Mesenteric fat pad (tissue), 1 donor: ENCODE data around the gene RAB11B. TPM values are rescaled to one million over a fixed set of nuclear protein-coding genes. Genes with fewer than 3 reads are reported as not detected.
A peak's percentile ranks its signal among the peaks of the same experiment; 100 is the strongest.
"Not testable (repeated sequence)": the region's sequence is repeated elsewhere in the genome, so short reads cannot be mapped to it uniquely, and the experiment has no call there.

Experiments
- DNase-seq: peaks from one replicate; pipeline ENCODE4 v3.0.0-alpha.2; 2020; ENCODE audit warnings: low spot score
- total RNA-seq: library from RNA; stranded (reverse); fragmentation: NEBNext Ultra II Directional; extraction: Animal tissue kit (Norgen Biotek cat#: 25700); gene quantifications from one replicate; pipeline ENCODE4 v1.2.1, GENCODE V29; 2021
- donor health status: DM: yes; HTN: yes; CAD: no.

Gene RAB11B
- total RNA-seq, 1 donor from 2014 or later = 100 TPM

DNA sequence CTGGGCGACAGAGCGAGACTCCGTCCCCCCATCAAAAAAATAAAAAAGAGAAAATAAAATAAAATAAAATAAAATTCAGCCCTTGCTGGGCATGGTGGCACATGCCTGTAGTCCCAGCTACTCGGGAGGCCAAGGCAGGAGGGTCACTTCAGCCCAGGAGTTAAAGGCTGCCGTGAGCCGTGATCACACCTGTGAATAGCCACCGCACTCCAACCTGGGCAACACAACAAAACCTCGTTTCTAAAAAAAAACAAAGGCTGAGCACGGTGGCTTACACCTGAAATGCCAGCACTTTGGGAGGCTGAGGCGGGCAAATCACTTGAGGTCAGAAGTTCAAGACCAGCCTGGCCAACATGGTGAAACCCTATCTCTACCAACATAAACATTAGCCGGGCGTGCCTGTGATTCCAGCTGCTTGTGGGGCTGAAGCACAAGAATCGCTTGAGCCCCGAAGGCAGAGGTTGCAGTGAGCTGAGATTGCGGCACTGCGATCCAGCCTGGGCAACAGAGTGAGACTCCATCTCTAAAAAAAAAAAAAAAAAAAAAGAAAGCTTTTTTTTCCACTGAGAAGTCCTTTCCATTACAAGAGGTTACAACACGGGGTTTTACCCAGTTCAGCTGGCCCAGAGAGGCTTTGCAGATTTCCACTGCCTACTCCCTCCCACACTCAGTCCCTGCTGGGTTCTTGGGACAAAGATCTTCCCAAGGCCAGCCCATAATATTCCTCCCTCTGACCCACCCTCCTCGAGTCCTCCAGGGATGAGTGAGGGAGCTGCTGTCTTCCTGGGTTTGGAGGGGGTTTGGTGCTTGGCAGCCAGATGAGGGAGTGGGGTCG, 19.8 kb upstream of the RAB11B start:
- no peak for DNase-seq

DNA sequence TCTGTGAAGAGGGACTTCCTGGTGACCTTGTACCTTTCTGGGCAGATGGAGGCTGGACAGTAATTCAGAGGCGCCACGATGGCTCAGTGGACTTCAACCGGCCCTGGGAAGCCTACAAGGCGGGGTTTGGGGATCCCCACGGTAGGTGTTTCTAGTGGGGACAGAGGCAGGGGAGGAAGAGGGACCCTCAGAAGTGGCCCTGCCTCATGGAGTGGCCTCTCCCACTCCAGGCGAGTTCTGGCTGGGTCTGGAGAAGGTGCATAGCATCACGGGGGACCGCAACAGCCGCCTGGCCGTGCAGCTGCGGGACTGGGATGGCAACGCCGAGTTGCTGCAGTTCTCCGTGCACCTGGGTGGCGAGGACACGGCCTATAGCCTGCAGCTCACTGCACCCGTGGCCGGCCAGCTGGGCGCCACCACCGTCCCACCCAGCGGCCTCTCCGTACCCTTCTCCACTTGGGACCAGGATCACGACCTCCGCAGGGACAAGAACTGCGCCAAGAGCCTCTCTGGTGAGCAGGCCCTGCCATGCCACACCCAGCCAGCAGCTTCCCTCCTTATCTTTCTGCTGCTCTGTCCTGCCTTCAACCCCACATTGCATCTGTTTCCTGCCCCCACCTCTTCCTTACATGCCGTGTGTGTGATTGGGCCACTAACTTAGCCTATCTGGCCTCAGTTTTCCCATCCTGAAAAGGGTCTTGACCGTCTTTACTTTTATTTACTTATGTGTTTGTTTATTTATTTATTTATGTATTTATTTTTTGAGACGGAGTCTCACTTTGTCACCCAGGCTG, 19.0 kb upstream of the RAB11B start:
- DNase-seq = no peak

DNA sequence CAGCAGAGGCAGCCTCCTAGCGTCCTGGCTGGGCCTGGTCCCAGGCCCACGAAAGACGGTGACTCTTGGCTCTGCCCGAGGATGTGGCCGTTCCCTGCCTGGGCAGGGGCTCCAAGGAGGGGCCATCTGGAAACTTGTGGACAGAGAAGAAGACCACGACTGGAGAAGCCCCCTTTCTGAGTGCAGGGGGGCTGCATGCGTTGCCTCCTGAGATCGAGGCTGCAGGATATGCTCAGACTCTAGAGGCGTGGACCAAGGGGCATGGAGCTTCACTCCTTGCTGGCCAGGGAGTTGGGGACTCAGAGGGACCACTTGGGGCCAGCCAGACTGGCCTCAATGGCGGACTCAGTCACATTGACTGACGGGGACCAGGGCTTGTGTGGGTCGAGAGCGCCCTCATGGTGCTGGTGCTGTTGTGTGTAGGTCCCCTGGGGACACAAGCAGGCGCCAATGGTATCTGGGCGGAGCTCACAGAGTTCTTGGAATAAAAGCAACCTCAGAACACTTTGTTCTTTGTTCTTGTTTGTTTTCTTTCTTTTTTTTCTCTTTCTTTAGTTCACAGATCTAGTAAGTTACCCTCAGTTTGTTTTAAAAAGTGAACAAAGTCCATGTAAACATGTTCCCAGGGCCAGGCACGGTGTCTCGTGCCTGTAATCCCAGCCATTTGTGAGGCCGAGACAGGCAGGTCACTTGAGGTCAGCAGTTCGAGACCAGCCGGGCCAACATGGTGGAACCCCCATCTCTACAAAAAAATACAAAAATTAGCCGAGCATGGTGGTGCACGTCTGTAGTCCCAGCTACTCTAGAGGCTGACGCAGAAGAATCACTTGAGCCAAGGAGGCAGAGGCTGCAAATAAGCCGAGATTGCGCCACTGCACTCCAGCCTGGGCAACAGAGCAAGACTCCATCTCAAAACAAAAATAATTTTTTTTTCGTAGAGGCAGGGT, 16.0 kb upstream of the RAB11B start:
- no peak for DNase-seq

DNA sequence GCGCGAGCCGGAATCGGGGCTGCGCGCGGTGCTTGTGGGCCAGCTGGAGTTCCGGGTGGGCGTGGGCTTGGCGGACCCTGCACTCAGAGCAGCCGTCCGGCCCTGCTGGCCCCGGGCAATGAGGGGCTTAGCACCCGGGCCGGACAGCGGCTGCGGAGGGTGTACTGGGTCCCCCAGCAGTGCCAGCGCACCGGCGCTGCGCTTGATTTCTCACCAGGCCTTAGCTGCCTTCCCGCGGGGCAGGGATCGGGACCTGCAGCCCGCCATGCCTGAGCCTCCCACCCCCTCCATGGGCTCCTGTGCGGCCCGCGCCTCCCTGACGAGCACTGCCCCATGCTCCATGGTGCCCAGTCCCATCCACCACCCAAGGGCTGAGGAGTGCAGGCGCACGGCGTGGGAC, 14.4 kb upstream of the RAB11B start:
- DNase-seq = not testable (repeated sequence)

DNA sequence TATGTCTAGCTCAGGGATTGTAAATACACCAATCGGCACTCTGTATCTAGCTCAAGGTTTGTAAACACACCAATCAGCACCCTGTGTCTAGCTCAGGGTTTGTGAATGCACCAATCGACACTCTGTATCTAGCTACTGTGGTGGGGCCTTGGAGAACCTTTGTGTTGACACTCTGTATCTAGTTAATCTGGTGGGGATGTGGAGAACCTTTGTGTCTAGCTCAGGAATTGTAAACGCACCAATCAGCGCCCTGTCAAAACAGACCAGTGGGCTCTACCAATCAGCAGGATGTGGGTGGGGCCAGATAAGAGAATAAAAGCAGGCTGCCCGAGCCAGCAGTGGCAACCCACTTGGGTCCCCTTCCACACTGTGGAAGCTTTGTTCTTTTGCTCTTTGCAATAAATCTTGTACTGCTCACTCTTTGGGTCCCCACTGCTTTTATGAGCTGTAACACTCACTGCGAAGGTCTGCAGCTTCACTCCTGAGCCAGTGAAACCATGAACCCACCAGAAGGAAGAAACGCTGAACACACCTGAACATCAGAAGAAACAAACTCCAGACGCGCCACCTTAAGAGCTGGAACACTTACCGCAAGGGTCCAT, 13.7 kb upstream of the RAB11B start:
- DNase-seq = not testable (repeated sequence)

DNA sequence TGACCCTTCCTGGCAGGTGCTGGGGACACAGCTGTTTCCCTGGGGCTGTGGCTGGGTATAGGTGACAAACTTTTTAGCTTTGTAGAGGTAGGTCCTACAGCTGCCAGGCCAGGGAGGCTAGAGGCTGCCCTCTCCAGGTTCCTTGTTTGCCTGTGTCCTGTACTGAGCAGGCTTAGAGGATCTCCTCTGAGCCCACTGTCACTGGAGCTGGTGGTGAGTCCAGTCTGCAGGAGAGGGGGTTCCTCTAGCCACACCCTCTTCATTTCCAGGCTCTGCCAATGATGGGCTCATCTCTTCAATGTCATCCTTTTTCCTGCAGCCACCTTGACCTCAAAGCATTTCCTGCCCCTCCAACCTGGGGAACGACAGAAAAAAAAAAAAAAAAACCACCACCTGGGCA, 12.6 kb upstream of the RAB11B start:
- DNase-seq = no peak

DNA sequence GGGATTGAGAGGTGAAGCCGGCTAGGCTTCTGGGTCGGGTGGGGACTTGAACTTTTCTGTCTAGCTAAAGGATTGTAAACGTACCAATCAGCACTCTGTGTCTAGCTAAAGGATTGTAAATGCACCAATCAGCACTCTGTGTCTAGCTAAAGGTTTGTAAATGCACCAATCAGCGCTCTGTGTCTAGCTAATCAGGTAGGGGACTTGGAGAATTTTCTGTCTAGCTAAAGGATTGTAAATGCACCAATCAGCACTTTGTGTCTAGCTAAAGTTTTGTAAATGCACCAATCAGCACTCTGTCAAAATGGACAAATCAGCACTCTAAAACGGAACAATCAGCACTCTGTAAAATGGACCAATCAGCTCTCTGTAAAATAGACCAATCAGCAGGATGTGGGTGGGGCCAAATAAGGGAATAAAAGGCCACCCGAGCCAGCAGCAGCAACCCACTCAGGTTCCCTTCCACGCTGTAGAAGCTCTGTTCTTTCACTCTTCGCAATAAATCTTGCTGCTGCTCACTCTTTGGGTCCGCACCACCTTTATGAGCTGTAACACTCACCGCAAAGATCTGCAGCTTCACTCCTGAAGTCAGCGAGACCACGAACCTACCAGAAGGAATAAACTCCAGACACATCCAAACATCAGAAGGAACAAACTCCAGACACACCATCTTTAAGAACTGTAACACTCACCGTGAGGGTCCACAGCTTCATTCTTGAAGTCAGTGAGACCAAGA, 10.8 kb upstream of the RAB11B start:
- not testable (repeated sequence) for DNase-seq

DNA sequence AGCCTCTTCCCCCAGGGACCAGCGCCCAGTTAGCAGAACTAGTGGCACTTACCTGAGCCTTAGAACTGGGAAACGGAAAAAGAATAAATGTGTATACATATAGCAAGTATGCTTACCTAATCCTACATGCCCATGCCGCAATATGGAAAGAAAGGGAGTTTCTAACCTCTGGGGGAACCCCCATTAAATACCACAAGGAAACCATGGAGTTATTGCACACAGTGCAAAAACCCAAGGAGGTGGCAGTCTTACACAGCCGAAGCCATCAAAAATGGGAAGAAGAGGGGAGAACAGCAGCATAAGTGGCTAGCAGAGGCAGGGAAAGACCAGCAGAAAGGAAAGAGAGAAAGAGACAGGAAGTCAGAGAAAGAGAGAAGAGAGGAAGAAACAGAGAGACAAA, 5.6 kb upstream of the RAB11B start:
- DNase-seq = not testable (repeated sequence)

DNA sequence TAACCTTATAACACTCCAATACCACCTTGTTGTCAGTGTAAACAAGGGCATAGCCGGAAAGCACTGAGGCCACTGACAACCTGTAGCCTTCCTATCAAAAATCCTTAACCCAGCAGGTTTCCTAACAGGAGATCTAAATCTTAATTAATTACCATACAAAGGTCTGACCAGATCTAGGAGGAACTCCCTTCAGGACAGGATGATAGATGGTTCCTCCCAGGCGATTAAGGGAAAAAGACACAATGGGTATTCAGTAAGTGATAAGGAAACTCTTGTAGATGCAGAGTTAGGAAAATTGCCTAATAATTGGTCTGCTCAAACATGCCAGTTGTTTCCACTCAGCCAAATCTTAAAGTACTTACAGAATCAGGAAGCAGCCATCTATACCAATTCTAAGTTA, 5.1 kb upstream of the RAB11B start:
- not testable (repeated sequence) for DNase-seq

DNA sequence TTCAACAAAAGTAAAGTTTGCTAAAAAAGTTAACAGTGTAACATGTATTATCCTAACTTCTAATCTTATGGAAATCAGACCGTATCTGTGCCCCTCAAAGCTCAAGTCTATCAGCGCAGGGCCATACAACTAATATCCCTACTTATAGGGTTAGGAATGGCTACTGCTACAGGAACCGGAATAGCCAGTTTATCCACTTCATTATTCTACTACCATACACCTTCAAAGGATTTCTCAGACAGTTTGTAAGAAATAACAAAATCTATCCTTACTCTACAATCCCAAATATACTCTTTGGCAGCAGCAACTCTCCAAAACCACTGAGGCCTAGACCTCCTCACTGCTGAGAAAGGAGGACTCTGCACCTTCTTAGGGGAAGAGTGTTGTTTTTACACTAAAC, 4.6 kb upstream of the RAB11B start:
- DNase-seq = not testable (repeated sequence)

DNA sequence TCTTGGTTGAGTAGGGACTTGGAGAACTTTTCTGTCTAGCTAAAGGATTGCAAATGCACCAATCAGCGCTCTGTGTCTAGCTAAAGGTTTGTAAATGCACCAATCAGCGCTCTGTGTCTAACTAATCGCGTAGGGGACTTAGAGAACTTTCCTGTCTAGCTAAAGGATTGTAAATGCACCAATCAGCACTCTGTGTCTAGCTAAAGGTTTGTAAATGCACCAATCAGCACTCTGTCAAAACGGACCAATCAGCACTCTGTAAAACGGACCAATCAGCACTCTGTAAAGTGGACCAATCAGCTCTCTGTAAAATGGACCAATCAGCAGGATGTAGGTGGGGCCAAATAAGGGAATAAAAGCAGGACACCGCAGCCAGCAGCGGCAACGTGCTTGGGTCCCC, 3.7 kb upstream of the RAB11B start:
- not testable (repeated sequence) for DNase-seq

DNA sequence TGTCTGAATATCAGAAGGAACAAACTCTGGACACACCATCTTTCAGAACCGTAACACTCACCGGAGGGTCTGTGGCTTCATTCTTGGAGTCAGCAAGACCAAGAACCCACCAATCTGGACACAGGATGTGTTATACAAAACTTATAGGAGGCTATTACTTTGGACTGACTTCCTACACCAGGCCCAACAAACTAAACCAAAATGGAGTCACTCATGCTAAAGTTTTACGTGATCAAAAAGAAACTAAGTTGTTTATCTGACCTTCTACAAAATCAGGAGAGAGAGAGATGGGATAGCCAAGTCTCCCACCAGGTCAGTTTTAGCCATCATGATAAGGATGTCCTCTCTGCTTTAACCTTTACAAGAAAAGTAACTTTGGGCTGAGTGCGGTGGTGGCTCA, 3.2 kb upstream of the RAB11B start:
- DNase-seq = no peak

DNA sequence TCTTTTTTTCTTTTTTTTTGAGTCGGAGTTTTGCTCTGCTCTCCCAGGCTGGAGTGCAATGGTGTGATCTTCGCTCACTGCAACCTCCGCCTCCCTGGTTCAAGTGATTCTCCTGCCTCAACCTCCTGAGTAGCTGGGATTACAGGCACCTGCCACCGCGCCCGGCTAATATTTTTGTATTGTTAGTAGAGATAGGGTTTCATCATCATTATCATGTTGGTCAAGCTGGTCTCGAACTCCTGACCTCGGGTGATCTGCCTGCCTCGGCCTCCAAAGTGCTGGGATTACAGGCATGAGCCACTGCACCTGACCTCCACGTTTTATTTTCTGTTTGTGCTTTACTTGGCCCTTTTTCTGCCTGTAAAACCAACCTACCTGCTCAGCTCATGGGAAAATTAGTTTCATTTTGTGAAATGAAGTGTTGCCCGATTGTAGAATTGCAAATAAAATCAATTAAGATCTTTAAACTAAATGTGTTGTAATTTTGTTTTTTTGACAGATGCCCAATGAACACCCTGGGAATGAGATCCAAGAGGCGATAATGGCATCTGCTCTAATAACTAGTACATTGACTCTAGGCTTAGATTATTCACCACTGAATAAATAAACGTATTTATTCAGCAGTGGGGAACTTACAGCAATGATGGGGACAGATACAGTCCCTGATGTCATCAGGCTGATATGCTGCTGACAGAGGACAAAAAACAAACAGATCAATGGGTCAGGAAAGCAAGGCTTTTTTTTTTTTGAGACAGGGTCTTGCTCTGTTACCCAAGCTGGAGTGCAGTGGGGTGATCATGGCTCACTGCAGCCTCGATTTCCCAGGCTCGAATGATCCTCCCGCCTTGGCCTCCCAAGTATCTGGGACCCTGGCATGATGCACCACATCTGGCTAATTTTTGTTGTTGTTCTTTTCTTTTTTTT, 2.2 kb upstream of the RAB11B start:
- DNase-seq = no peak

DNA sequence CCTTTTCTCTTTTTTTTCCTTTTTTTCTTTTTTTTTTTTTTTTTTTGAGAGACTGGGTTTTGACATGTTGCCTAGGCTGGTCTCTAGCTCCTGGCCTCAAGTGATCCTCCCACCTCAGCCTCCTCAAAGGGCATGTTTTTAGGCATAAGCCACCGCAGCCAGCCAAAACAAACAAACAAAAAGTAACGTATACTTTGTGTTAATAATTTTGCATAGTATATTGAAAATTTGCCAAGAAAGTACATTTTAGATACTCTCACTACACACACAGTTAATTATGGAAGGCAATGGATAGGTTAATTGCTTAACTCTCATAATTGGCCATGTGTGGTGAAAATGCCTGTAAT, 1.6 kb upstream of the RAB11B start:
- no peak for DNase-seq

DNA sequence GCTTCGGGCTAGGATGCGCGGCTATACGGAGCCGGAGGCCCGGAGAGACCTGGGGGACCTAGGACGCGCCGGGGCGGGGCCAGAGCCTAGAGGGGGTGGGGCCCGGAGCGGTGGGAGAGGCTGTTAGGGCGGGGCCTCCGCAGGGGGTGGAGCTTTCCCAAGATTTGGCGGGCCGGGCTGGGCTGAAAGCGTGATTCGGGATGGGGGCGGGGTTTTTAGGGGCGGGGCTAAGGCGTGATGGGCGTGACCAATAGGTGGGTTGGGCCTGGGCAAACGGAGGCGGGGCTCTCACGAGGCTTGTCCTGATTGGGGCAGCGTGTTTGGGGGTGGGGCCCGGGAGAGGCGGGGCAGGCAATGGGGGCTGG, 439 bp downstream of the RAB11B start:
- peak; percentile 98 for DNase-seq

DNA sequence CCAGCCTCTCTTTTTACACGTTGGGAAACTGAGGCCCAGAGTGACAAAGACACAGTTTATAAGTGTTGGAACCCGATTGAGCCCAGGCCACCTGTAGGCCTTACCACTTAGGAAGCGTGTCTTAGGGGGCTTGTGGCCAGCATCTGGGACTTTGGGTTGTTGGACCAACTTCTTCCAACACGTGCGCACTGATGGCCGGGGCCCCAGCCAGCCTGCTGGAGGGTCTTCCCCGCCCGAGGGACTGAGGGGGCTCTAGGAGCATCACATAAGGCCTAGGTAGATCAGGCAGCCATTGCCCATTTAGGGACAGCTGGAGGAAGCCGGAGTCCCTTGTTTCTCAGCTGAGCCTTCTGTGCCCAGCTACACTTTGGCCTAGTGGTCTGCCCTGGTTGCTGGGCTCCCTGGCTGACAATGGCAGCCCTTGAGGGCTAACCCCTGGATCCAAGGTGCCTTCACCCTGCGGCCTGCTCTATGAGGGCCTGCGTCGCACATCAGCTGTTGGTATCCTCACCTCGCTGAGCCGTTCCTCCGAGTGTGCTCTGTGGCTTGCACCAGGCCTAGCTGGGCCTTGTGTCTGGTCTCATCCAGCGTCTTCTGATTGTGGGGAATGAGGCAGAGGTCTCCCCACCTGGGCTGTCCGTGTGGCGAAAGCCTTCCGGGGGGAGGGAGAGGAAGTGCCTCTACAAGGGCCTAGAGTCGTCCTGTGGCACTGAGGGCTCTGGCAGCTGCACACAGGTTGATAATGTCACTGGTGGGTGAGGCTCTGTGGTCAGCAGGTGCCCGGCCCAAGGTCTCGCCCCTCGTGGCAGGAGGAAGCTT, 1.2 kb downstream of the RAB11B start:
- no peak for DNase-seq

DNA sequence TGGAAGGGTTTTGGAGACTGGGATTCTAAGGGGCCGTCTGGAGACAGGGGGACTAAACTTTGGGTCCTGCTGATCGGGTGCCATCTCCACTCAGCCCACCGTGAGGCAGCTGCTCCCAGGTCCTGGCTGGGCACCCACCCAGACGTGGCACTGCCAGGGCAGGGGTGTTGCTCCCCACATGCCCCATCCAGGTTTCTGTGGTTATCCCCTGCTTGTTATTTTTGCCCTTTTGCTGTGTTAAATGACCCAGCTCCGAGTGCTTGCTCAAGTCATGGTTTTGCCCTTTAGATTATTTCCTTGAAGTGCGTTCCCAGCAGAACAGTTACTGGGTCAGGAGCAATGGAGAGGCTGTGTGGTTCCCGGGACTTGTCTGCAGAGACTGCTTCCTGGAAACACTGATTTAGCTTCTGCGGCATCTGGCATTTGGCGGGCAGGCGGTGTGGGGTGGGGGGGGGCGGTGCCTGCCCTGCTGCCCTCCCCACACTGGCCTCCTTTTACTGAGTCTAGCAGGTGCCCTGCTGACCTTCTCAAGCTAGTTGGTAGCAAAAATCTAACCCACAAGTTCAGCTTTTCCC, 1.9 kb downstream of the RAB11B start:
- no peak for DNase-seq
